Right atrium auricular region (tissue), 2 donors: ENCODE measurements around the gene ARR3. TPM values are rescaled to one million over a fixed set of nuclear protein-coding genes. Genes with fewer than 3 reads are reported as not detected.
"Not testable (repeated sequence)": the region's sequence is repeated elsewhere in the genome, so short reads cannot be mapped to it uniquely, and the experiment has no call there.

Experiments used
- DNase-seq: peaks from one replicate; pipeline ENCODE4 v3.0.0-alpha.2; 2019; ENCODE audit warnings: low spot score
- H3K27ac ChIP-seq, 2 donors: fragments of 200-600 bp; sonication (generic); 1 replicate in 1 of 2; 2 replicates in 1 of 2; pipeline ENCODE4 v1.5.1; 2016 to 2019
- H3K27me3 ChIP-seq, 2 donors: fragments of 200-600 bp; sonication (generic); one replicate each; pipeline versions ENCODE4 v1.5.1 to v1.6.0; 2017 to 2019
- H3K36me3 ChIP-seq: fragments of 200-600 bp; sonication (generic); one replicate; pipeline ENCODE4 v1.5.1; 2016
- H3K4me1 ChIP-seq, 2 donors: fragments of 200-600 bp; sonication (generic); one replicate each; pipeline versions ENCODE4 v1.5.1 to v1.6.0; 2017 to 2019
- H3K4me3 ChIP-seq, 2 donors: fragments of 200-600 bp; sonication (generic); 1 replicate in 1 of 2; 2 replicates in 1 of 2; pipeline ENCODE4 v1.5.1; 2017 to 2019; ENCODE audit warnings: mild to moderate bottlenecking in 1 of 2, moderate library complexity in 1 of 2
- H3K9me3 ChIP-seq, 2 donors: fragments of 200-600 bp; sonication (generic); one replicate each; pipeline ENCODE4 v1.5.1; 2019
- total RNA-seq, 2 donors: library from RNA; depleted of rRNA; stranded (reverse); fragments of >200 nt; gene quantifications; one replicate each; pipeline ENCODE4 v1.1.0, GENCODE V29; 2016
- TF ChIP-seq, protein P1 (sequence below), 2 donors: fragments of 200-600 bp; sonication (generic); IDR thresholded peaks; one replicate each; pipeline ENCODE4 v1.5.1; 2019; ENCODE audit warnings: antibody characterized with exemption in 2 of 2

Gene ARR3
- total RNA-seq, 2 donors from 2014 or later: not detected

DNA sequence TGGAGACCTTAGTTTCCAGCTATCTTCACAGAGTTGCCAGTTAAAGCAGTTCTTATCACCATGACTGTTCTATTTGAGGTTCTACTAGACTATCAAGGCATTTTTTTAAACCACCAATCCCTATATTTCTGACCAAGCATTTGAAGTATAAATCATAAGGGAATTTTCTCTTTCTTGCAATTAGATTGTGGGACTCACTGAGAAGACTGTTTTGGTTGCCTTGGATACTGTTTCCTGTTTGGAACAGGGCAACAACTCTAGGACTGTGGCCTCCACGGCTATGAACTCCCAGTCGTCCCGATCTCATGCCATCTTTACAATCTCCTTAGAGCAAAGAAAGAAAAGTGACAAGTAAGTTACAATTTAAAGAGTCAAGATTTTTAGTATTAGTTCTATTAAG lies 33.6 kb downstream of the ARR3 start:
- TF ChIP-seq, protein P1, sequence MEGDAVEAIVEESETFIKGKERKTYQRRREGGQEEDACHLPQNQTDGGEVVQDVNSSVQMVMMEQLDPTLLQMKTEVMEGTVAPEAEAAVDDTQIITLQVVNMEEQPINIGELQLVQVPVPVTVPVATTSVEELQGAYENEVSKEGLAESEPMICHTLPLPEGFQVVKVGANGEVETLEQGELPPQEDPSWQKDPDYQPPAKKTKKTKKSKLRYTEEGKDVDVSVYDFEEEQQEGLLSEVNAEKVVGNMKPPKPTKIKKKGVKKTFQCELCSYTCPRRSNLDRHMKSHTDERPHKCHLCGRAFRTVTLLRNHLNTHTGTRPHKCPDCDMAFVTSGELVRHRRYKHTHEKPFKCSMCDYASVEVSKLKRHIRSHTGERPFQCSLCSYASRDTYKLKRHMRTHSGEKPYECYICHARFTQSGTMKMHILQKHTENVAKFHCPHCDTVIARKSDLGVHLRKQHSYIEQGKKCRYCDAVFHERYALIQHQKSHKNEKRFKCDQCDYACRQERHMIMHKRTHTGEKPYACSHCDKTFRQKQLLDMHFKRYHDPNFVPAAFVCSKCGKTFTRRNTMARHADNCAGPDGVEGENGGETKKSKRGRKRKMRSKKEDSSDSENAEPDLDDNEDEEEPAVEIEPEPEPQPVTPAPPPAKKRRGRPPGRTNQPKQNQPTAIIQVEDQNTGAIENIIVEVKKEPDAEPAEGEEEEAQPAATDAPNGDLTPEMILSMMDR (IDR thresholded peaks at IDR 0.05): no peak
- Histone ChIP-seq H3K36me3 (no peaks in the 10 kb centered on the region), H3K27me3 (no peaks in the 10 kb centered on the region), H3K4me1 (no peaks in the 10 kb centered on the region), H3K9me3 (no peaks in the 10 kb centered on the region), H3K4me3 (no peak overlapping the region), H3K27ac (no peak overlapping the region)
- no peak for DNase-seq

DNA sequence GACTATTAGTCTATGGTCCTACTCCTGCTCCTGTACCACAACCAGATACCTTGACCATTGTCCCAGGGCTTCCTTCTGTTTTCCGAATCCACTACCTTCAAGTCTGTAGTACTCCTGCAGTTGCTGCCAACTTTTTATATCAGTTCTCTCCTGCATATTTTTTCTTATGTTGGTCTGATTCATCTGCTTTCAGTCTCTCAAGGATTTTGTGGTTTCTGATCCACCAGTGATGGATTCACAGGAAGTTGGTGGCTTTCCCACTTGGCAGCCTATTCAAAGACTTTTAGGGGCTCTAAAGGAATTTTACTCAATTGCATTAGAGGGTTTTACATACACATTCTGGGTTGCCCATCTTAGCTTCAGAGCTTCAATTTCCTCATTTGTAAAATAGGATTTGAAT lies 45.4 kb downstream of the ARR3 start:
- Histone ChIP-seq H3K4me1 (no peaks in the 10 kb centered on the region), H3K36me3 (no peaks in the 10 kb centered on the region), H3K9me3 (peaks cover 0 to 10% of the 10 kb centered on the region in 2 donors), H3K27ac (no peak overlapping the region), H3K27me3 (no peaks in the 10 kb centered on the region), H3K4me3 (no peak overlapping the region)
- TF ChIP-seq, protein P1 (IDR thresholded peaks at IDR 0.05): no peak
- no peak for DNase-seq

DNA sequence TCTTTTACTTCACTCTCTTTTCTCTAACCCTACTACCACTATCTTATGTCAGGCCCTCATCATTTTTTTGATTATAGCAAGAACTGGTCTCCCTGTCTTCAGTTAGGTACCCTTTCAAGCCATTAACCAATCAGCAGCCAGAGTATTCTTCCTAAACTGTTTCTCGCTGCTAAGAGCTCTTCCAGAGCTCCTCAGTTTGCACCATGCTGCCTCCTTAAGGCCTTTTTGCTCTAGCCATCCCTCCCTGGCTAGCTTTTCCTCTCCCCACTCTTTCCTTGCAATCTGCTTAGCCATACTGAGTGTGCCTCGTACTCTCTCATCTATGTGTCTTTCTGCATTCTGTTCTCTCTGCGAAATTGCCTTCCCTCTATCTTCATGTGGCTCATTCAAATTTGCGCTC lies 54.6 kb downstream of the ARR3 start:
- H3K4me1 ChIP-seq: no peaks in the 10 kb centered on the region
- no peak overlapping the region for H3K4me3 ChIP-seq
- TF ChIP-seq, protein P1 (IDR thresholded peaks at IDR 0.05): no peak
- H3K36me3 ChIP-seq: no peaks in the 10 kb centered on the region
- no peak overlapping the region for H3K27ac ChIP-seq
- no peak for DNase-seq
- no peaks in the 10 kb centered on the region for H3K27me3 ChIP-seq
- H3K9me3 ChIP-seq: no peaks in the 10 kb centered on the region

DNA sequence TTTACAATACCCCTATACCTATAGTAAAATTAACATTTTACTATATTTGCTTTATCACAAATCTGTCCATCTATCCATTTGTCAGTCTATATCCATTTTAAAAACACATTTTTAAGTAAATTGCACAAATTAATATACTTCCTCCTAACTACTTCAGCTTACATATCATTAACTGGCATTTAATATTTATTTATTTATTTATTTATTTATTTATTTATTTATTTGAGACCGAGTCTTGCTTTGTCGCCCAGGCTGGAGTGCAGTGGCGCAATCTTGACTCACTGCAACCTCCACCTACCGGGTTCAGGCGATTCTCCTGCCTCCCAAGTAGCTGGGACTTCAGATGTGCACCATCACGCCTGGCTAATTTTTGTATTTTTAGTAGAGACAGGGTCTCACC lies 55.5 kb downstream of the ARR3 start:
- not testable (repeated sequence) for H3K27me3 ChIP-seq, H3K9me3 ChIP-seq, H3K36me3 ChIP-seq, DNase-seq, H3K27ac ChIP-seq, H3K4me1 ChIP-seq, H3K4me3 ChIP-seq

DNA sequence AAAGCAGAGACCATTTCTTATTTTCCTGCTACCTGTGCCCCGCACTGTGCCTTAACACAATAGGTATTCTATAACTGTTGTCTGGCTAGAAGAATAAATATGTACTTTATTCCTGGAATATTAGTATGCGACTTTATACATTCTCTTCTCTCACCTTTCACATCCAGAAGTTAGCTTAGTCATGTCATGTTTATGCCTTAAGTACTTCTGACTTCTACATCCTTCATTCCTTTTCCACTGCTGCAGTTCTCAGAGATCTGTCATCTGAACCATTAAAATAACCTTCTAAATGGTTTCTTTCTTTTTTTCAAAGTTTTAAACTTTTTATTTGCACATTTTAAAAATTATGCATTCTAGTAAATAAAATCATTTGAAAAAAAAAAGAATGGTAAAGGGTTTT lies 56.2 kb downstream of the ARR3 start:
- Histone ChIP-seq H3K9me3 (no peaks in the 10 kb centered on the region), H3K27ac (no peak overlapping the region), H3K36me3 (no peaks in the 10 kb centered on the region), H3K4me3 (no peak overlapping the region), H3K4me1 (no peaks in the 10 kb centered on the region), H3K27me3 (no peaks in the 10 kb centered on the region)
- TF ChIP-seq, protein P1 (IDR thresholded peaks at IDR 0.05): no peak
- no peak for DNase-seq

DNA sequence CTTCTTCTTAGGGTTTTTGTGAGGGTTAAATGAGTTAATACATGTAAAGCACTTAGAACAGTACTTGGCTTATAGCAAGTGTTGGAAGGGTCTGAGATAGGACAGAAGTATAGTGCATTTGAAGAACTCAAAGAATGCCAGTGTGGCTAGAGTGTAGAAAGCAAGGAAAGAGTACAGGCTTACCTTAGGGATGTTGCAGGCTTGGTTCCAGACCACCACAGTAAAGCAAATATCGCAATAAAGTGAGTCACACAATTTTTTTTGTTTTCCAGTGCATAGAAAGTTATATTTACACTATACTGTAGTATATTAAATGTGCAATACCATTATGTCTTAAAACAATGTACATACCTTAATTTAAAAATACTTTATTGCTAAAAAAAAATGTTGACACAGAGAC lies 63.0 kb downstream of the ARR3 start:
- no peaks in the 10 kb centered on the region for H3K9me3 ChIP-seq
- no peak overlapping the region for H3K4me3 ChIP-seq
- no peak for DNase-seq
- TF ChIP-seq, protein P1 (IDR thresholded peaks at IDR 0.05): no peak
- H3K36me3 ChIP-seq: no peaks in the 10 kb centered on the region
- H3K4me1 ChIP-seq: no peaks in the 10 kb centered on the region
- no peak overlapping the region for H3K27ac ChIP-seq
- H3K27me3 ChIP-seq: peaks cover 0 to 6% of the 10 kb centered on the region in 2 donors

Other genes starting within 250 kb of the ARR3 start
- not detected for gene AWAT2, start 218.4 kb upstream of the ARR3 start, total RNA-seq
- not detected for gene OTUD6A, start 205.9 kb upstream of the ARR3 start, total RNA-seq
- gene IGBP1, start 134.9 kb upstream of the ARR3 start, total RNA-seq: 10 to 100 TPM; 47.1 to 50.4 TPM
- not detected for gene DGAT2L6, start 90.9 kb upstream of the ARR3 start, total RNA-seq
- gene AWAT1, start 33.7 kb upstream of the ARR3 start, total RNA-seq: not detected
- not detected for gene P2RY4, start 8.1 kb upstream of the ARR3 start, total RNA-seq
- gene RAB41, start 13.8 kb downstream of the ARR3 start, total RNA-seq: not detected
- gene PDZD11, start 21.6 kb downstream of the ARR3 start, total RNA-seq: 10 to 100 TPM; 30.2 to 44.5 TPM
- under 1 TPM; 0.08 to 0.41 TPM for gene KIF4A, start 21.8 kb downstream of the ARR3 start, total RNA-seq
- not detected for gene GDPD2, start 155.0 kb downstream of the ARR3 start, total RNA-seq
- 10 to 100 TPM in 1 of 2 donors, 1 to 10 TPM in 1; 8.8 to 34.6 TPM for gene DLG3, start 176.5 kb downstream of the ARR3 start, total RNA-seq